Left ventricle myocardium inferior (tissue), 1 donor: Measurements from ENCODE around the gene TPM1. TPM values are rescaled to one million over a fixed set of nuclear protein-coding genes. Genes with fewer than 3 reads are reported as not detected.
A peak's percentile ranks its signal among the peaks of the same experiment; 100 is the strongest.

Source experiments
- DNase-seq: peaks from one replicate; pipeline ENCODE4 v3.0.0-alpha.2; 2020
- H3K27ac ChIP-seq: fragments of 200-600 bp; replicated peaks from 2 replicates; pipeline ENCODE4 v1.8.0; 2021
- H3K27me3 ChIP-seq: fragments of 200-600 bp; 2 replicates; pipeline ENCODE4 v1.8.0; 2021; ENCODE audit warnings: low read depth
- H3K36me3 ChIP-seq: fragments of 200-600 bp; 2 replicates; pipeline ENCODE4 v1.8.0; 2021
- H3K4me1 ChIP-seq: fragments of 200-600 bp; 2 replicates; pipeline ENCODE4 v1.8.0; 2021
- H3K4me3 ChIP-seq: fragments of 200-600 bp; 2 replicates; pipeline ENCODE4 v1.8.0; 2021; ENCODE audit warnings: mild to moderate bottlenecking, moderate library complexity
- H3K9me3 ChIP-seq: fragments of 200-600 bp; replicated peaks from 2 replicates; pipeline ENCODE4 v1.8.0; 2021
- intact Hi-C: fragments of 100-400 bp; cut with micrococcal nuclease; formaldehyde crosslinking; loops from one replicate; pipeline ENCODE4 v1.11.0; 2022
- total RNA-seq: library from RNA; stranded (reverse); fragmentation: NEBNext Ultra II Directional; extraction: Animal tissue kit (Norgen Biotek cat#: 25700); gene quantifications from one replicate; pipeline ENCODE4 v1.2.1, GENCODE V29; 2021
- TF ChIP-seq, protein P1 (sequence below): fragments of 200-600 bp; IDR thresholded peaks from 2 replicates; pipeline ENCODE4 v1.8.0; 2021; ENCODE audit warnings: antibody characterized with exemption, mild to moderate bottlenecking, borderline replicate concordance
- donor health status: DM: no; HTN: yes; CAD: no; lungs with severe emphysema.

The TPM1 gene
- total RNA-seq, 1 donor from 2014 or later = 12,604 TPM

DNA sequence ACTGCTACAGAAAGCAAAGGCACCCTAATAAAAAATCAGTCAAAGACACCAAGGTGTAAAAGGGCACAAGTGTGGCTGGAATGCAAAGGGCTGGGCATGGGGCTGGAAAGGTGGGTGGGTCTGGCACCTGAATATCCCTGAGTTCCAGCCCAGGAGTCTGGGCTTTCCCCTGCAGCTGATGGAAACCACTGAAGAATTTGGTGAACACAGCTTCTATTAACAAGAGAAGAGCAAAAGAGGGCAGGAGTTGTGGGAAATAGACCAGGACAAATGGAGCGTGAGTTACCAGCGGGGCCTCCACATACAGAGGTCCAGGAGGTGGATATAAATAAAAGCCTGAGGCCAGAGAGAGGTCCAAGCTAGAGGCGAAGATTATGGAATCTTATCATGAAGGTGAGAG is 45.1 kb upstream of the TPM1 start:
- no peaks in the 10 kb centered on the region for H3K9me3 ChIP-seq
- no peak for DNase-seq
- H3K27me3 ChIP-seq = no peaks in the 10 kb centered on the region
- H3K27ac ChIP-seq = peak overlapping the region; percentile 80
- no peaks in the 10 kb centered on the region for H3K36me3 ChIP-seq
- peaks cover 31% of the 10 kb centered on the region for H3K4me1 ChIP-seq
- intact Hi-C loops = no loop called here
- H3K4me3 ChIP-seq = no peak overlapping the region
- TF ChIP-seq, protein P1, sequence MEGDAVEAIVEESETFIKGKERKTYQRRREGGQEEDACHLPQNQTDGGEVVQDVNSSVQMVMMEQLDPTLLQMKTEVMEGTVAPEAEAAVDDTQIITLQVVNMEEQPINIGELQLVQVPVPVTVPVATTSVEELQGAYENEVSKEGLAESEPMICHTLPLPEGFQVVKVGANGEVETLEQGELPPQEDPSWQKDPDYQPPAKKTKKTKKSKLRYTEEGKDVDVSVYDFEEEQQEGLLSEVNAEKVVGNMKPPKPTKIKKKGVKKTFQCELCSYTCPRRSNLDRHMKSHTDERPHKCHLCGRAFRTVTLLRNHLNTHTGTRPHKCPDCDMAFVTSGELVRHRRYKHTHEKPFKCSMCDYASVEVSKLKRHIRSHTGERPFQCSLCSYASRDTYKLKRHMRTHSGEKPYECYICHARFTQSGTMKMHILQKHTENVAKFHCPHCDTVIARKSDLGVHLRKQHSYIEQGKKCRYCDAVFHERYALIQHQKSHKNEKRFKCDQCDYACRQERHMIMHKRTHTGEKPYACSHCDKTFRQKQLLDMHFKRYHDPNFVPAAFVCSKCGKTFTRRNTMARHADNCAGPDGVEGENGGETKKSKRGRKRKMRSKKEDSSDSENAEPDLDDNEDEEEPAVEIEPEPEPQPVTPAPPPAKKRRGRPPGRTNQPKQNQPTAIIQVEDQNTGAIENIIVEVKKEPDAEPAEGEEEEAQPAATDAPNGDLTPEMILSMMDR = no peak

- Histone ChIP-seq H3K27me3 (no peaks in the 10 kb centered on the region), H3K4me3 (no peak overlapping the region), H3K27ac (peak overlapping the region; percentile 80), H3K9me3 (no peaks in the 10 kb centered on the region), H3K4me1 (peaks cover 31% of the 10 kb centered on the region), H3K36me3 (no peaks in the 10 kb centered on the region)
- intact Hi-C loops = no loop called here
- no peak for DNase-seq
- TF ChIP-seq, protein P1 = no peak
Observed at GRCh38 chr15:62998262-62998890, 44.2 kb upstream of the TPM1 start.

GRCh38 chr15:62999178-62999577 is 43.4 kb upstream of the TPM1 start:
- H3K4me1 ChIP-seq = peaks cover 31% of the 10 kb centered on the region
- H3K4me3 ChIP-seq = no peak overlapping the region
- intact Hi-C loops = no loop called here
- DNase-seq = no peak
- H3K27me3 ChIP-seq = no peaks in the 10 kb centered on the region
- H3K27ac ChIP-seq = peak overlapping the region; percentile 80
- no peaks in the 10 kb centered on the region for H3K36me3 ChIP-seq
- no peaks in the 10 kb centered on the region for H3K9me3 ChIP-seq
- TF ChIP-seq, protein P1 = no peak

- DNase-seq = peak; percentile 24
- TF ChIP-seq, protein P1 = no peak
- peaks cover 31% of the 10 kb centered on the region for H3K4me1 ChIP-seq
- H3K27me3 ChIP-seq = no peaks in the 10 kb centered on the region
- intact Hi-C loops = no loop called here
- H3K9me3 ChIP-seq = no peaks in the 10 kb centered on the region
- H3K36me3 ChIP-seq = no peaks in the 10 kb centered on the region
- H3K4me3 ChIP-seq = no peak overlapping the region
- peak overlapping the region; percentile 80 for H3K27ac ChIP-seq
Observed at GRCh38 chr15:62999923-63000561, 42.5 kb upstream of the TPM1 start.

DNA sequence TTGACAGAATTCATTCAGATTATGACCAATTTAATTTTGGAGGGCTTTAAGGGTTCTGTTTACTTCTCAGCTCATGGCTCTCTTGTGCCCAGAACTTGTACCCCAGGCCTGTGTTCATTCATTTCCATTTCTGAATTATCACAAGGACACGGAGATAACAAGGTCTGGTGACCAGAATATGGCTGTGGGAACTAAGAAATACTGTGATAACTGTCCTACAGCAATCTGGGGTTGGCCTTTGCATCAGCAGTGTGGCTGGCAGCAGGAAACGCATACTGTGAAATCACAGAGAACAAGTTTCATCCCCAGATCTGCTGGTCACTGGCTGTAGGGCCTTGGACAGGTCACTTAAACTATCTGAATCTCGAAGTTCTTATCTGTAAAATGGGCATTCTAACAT is 41.8 kb upstream of the TPM1 start:
- TF ChIP-seq, protein P1 = no peak
- DNase-seq = no peak
- intact Hi-C loops = no loop called here

More for the DNA sequence above, 41.8 kb upstream of the TPM1 start:
- H3K27me3 ChIP-seq = no peaks in the 10 kb centered on the region
- H3K9me3 ChIP-seq = no peaks in the 10 kb centered on the region
- no peak overlapping the region for H3K4me3 ChIP-seq
- peak overlapping the region; percentile 80 for H3K27ac ChIP-seq
- H3K4me1 ChIP-seq = peaks cover 31% of the 10 kb centered on the region
- no peaks in the 10 kb centered on the region for H3K36me3 ChIP-seq
